GM21576 (cell line): ENCODE results near the gene ABHD3.
"Not testable (repeated sequence)": the region's sequence is repeated elsewhere in the genome, so short reads cannot be mapped to it uniquely, and the experiment has no call there.

Source experiments
- ATAC-seq: cut with Tn5 transposase; IDR thresholded peaks from one replicate; pipeline ENCODE4 v1.9.1; 2021; ENCODE audit warnings: mild to moderate bottlenecking, moderate library complexity; ENCODE audit not compliant: unreplicated experiment

ABHD3 gene

DNA sequence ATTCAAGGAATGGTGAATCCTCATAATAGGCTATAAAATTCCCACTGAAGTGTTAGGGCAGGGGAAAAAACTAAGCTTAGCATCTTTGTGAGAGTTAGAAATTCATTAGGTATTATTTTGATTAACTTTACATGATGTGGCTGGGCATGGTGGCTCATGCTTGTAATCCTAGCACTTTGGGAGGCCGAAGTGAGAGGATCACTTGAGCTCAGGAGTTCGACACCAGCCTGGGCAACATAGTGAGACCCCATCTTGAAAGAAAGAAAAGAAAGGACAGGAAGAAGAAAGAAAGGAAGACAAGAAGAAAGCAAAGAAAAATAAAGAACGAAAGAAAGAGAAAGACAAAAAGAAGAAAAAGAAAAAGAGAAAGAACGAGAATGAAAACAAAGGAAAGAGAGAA lies 52.5 kb downstream of the ABHD3 start:
- no peak for ATAC-seq

DNA sequence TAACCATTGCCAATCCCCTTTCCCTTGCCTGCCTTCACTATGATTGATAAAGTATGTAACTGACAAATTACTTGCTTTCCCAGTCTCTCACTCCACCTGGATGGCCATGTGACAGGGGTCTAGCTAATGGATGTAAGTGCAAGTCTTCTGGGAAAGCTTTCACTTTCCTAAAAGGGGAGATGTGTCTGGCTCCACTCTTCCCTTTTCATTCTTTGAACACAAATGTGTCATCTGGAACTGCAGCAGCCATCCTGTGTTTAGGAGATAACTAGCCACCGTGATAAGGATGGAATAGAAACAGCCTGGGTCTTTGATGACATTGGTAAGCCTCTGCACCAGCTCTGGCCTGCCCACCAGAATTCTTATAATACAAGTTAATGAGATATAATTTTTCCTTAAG lies 54.3 kb downstream of the ABHD3 start:
- ATAC-seq = no peak

DNA sequence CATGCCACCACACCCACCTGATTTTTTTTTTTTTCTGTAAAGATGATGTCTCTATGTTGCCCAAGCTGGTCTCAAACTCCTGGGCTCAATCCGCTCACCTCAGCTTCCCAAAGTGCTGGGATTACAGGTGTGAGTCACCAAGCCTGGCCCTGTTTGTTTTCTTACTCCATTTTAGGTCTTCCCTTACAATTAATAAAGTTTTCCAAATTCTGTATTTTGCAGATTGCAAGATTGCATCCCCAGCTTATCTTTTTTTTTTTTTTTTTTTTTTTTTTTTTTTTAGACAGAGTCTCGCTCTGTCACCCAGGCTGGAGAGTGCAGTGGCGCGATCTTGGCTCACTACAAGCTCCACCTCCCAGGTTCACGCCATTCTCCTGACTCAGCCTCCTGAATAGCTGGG lies 64.2 kb downstream of the ABHD3 start:
- ATAC-seq = not testable (repeated sequence)

- ATAC-seq = no peak
Observed at GRCh38 chr18:21638822-21639221, 65.8 kb downstream of the ABHD3 start.

GRCh38 chr18:21636769-21637168 lies 67.8 kb downstream of the ABHD3 start:
- ATAC-seq = no peak

DNA sequence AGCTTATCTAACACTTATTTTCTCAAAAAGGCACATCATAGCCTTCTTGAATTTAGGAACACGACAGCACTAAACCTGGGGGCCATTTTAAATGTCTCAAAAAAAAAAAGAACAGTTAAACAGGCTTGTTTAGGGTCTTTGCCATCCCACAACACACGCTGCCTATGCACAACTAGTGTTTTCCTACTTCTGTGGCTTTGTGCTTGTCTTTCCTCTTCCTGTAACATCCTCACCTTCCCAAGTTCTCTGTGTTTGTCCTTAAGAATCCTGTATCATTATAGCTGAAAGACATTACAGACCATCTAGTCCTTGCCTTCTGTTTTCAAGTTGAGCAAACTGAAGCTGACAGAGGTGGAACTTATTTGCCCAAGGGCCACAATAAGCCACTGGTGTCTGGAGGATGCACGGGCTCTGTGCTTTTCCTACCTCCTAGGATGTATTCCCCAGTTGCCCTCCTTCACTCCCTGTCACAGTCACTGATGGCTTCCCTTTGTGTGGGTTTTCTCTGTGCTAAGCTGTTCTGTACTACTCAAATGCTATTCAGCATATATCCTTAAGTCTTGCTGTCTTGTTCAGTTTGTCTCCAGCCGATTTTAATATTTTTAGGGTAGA lies 69.9 kb downstream of the ABHD3 start:
- ATAC-seq = no peak

DNA sequence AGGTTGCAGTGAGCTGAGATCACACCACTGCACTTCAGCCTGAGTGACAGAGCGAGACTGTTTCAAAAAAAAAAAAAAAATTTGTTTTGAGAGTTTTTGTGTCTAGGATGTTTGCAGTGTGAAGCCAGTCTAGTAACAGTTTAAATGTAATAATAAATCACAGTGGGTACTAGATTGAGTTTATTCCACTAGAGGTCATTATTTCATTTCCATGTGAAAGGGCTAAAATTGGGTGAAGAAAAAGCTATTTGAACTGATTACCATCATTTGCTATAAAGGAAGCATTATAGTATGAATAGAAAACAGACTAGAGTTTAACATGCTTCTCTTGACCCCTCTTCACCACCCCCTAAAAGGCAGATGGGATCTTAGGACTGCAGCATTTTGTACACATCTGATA lies 72.2 kb downstream of the ABHD3 start:
- ATAC-seq = no peak

DNA sequence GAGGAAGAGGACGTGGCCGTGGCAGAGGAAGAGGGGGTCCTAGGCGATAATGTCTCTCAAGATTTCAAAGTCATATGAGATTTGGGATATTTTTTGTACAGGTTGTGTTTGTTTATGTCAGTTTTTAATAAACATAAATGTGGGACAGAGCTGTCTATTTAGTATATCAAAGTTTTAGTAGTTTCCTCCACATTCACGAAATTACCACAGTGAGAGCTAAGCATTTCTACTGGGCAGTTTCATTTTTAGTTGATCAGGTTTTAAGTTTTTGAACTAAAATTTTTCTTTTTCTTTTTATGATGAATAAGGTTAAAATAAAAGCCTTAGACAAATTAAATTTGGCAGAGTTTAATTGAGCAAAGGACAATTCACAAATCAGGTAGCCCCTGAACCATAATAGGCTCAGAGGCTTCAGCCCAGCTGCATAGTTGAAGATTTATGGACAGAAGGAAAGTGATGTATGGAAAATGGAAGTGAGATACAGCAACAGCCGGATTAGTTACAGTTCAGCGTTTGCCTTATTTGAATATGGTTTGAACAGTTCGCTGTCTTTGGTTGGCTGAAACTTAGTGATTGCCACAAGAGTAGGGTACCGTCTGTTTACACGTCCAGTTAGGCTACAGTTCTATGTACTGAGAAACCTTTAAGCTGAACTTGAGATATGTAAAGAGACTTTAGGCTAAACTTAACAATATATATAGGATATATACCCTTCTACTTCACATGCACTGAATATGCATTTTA lies 75.3 kb downstream of the ABHD3 start:
- peak; percentile 95 for ATAC-seq

DNA sequence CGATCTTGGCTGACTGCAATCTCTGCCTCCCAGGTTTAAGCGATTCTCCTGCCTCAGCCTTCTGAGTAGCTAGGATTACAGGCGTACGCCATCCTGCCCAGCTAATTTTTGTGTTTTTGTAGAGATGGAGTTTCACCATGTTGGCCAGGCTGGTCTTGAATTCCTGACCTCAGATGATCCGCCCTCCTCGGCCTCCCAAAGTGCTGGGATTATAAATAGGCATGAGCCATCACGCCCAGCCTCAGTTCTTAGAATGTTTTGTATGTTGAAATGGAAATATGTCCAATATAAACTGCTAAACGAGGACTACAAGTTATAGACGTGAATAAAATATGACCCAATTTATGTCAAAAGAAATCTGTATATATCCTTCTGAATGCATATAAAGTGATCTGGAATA lies 82.9 kb downstream of the ABHD3 start:
- ATAC-seq = not testable (repeated sequence)

DNA sequence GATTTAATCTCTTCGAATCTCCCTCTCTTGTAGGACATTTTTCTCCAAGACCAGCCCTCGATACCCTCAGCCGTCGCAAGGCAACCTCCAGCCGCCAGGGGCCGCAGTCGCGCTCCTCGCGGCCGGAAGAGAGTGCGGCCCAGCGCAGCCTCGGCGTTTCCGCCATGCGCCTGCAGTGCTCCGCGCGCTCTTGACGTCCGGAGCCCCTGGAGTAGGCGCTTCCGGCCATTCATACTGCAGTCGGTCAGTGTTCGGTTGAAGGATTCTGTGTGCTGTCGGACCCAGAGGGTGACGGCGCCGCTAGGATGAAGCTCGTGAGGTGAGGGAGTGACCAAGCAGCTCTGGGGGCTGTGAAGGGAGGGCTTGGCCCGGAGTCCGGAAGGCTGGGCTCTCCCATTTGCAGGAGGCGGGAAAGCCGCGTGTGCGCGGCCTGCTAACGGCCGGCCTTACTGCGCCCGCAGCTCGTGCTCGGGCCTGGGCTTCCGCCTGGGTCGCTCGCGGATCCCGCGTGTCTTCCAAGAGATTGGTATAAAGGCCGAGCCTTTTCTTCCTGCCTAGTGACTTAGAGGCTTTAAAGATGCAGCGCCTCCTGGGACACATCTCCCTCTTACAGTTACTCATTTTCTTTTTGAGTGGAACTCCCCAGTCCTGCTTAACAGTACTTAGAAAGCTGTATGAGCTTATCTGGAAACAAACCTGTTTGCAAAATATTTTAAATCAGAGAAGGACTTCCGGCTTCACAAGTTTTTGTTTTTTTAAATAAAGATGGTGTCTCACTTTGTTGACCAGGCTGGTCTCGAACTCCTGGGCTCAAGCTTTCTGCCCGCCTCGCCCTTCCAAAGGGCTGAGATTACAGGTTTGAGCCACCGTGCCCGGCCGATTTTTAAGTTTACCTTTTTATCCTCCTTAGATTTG lies 92.2 kb downstream of the ABHD3 start, which contains the start of gene SNRPD1:
Gene SNRPD1 (plus strand): TSS at position 190 of the 915 bp plus-strand sequence. CDS start 116 bp downstream, at position 306.
- peak; percentile 95 for ATAC-seq

GRCh38 chr18:21611401-21612124 lies 93.0 kb downstream of the ABHD3 start:
- ATAC-seq = not testable (repeated sequence)

GRCh38 chr18:21605213-21605612 lies 99.4 kb downstream of the ABHD3 start:
- no peak for ATAC-seq

- ATAC-seq = no peak
Observed at GRCh38 chr18:21604671-21605070, 99.9 kb downstream of the ABHD3 start.

- ATAC-seq = no peak
Observed at GRCh38 chr18:21602299-21602587, 102.3 kb downstream of the ABHD3 start.
